HEK293T (cell line): ENCODE measurements around the gene SBNO1.

Experiments
- ARNT ChIP-seq: fragments of 450-650 bp; IDR thresholded peaks from 2 replicates; pipeline ENCODE4 v1.6.1; 2017; ENCODE audit warnings: mild to moderate bottlenecking
- BHLHE40 ChIP-seq: fragments of 450-650 bp; IDR thresholded peaks from 2 replicates; pipeline ENCODE4 v1.6.1; 2016; ENCODE audit warnings: mild to moderate bottlenecking, moderate library complexity, borderline replicate concordance
- FOXK2 ChIP-seq: fragments of 450-650 bp; IDR thresholded peaks from 2 replicates; pipeline ENCODE4 v1.6.1; 2016; ENCODE audit warnings: mild to moderate bottlenecking
- FOXM1 ChIP-seq: fragments of 450-650 bp; IDR thresholded peaks from 2 replicates; pipeline ENCODE4 v1.6.1; 2017; ENCODE audit warnings: mild to moderate bottlenecking, borderline replicate concordance
- HDGF ChIP-seq: fragments of 450-650 bp; IDR thresholded peaks from 2 replicates; pipeline ENCODE4 v1.6.1; 2017; ENCODE audit warnings: antibody characterized with exemption, borderline replicate concordance
- NFRKB ChIP-seq: fragments of 450-650 bp; IDR thresholded peaks from 2 replicates; pipeline ENCODE4 v1.6.1; 2016; ENCODE audit warnings: mild to moderate bottlenecking, moderate library complexity
- SP1 ChIP-seq: fragments of 450-650 bp; IDR thresholded peaks from 2 replicates; pipeline ENCODE4 v1.6.1; 2017
- SUZ12 ChIP-seq: fragments of 450-650 bp; IDR thresholded peaks from 2 replicates; pipeline ENCODE4 v1.6.1; 2016; ENCODE audit warnings: mild to moderate bottlenecking

- TF ChIP-seq ARNT = no peak
- no peak for TF ChIP-seq FOXK2
- TF ChIP-seq SUZ12 = no peak
- no peak for TF ChIP-seq NFRKB
- no peak for TF ChIP-seq BHLHE40
- no peak for TF ChIP-seq HDGF
- no peak for TF ChIP-seq FOXM1
- TF ChIP-seq SP1 = no peak
Observed at GRCh38 chr12:123367511-123367910, 2.9 kb upstream of the SBNO1 start.
